LoVo (cell line): ENCODE data around the gene ZNF699.
A peak's percentile ranks its signal among the peaks of the same experiment; 100 is the strongest.
"Not testable (repeated sequence)": the region's sequence is repeated elsewhere in the genome, so short reads cannot be mapped to it uniquely, and the experiment has no call there.

Experiments
- DNase-seq: peaks from one replicate; pipeline ENCODE4 v3.0.0-alpha.2; 2016; ENCODE audit warnings: low spot score

Gene ZNF699

GRCh38 chr19:9309139-9309973 is at the start of gene ZNF699:
TSS of gene ZNF699 (minus strand) at chr19:9309838. CDS start at chr19:9305119, 4,719 bp downstream.
- peak; percentile 97 for DNase-seq

DNA sequence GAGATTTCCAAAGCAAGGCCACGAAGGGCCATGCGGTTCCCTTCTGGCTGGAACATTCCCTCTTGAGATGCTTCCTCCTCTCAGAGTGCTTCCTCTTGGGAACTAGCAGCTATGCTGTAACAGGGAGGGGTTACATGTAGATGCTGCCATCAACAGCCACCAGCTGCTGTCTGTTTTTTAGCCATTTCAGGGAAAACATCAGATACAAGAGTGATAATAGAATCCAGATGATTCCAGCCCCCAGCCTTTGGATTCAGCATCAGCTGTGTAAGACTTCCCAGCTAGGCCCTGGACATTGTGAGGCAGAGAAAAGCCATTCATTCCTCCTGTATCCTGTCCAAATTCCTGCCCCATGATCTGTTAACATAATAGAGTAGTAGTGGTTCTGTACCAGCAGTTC is 45.0 kb upstream of the ZNF699 start:
- DNase-seq, result no peak

GRCh38 chr19:9353011-9353410 is 43.4 kb upstream of the ZNF699 start:
- DNase-seq, result no peak

DNA sequence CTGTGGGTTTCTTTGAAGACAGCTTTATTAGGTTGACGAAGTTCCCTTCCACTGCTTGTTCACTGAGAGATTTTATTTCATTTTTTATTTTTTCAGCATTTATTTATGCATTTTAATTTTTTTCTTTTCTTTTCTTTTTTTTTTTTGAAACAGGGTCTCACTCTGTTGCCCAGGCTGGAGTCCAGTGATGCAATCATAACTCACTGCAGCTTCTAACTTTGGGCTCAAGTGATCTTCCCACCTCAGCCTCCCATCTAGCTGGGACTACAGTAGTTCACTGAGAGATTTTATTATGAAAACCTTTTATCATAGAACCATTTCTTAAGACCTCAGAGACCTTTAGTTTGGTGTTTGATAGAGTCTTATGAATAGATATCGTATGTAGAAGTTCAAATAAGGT is 42.9 kb upstream of the ZNF699 start:
- DNase-seq, result no peak

DNA sequence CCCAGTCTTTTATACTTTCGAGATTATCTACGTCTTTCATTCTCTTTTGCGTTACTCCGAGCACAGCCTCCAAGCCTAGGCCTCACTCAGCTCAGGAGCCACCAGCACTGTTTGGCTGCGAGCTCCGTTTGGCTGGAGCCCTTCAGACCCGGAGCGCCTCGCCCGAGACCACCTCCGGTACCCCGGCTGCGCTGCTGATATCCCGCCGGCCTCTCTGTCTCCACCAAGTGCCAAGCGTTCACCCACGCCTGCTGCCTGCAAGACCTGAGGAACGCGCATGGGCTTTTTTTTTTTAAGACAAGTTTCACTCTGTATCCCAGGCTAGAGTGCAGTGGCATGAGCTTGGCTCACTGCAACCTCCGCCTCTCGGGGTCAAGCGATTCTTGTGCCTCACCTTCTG is 39.0 kb upstream of the ZNF699 start:
- DNase-seq, result no peak

GRCh38 chr19:9348253-9348652 is 38.6 kb upstream of the ZNF699 start:
- DNase-seq, result no peak

- DNase-seq, result no peak
Measured at GRCh38 chr19:9345005-9345404, 35.4 kb upstream of the ZNF699 start.

DNA sequence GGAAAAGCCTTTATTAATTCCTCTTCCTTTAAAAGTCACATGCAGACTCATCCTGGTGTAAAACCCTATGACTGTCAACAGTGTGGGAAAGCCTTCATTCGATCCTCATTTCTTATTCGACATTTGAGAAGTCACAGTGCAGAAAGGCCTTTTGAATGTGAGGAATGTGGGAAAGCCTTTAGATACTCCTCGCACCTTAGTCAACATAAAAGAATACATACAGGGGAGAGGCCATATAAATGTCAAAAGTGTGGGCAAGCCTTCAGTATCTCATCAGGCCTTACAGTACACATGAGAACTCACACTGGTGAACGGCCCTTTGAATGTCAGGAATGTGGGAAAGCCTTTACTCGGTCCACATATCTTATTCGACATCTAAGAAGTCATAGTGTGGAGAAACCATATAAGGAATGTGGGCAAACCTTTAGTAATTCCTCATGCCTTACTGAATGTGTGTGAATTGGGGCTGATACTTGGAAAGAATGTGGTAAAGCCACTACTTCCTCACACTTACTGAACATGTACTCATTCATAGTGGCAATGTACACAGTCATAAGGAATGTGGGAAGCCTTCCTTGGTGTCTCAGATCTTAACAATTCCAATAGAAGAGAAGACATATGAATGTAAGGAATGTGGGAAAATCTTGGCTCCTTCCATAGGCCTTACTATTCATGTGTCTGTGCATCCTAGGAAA is 33.1 kb upstream of the ZNF699 start:
- DNase-seq, result no peak

- DNase-seq, result no peak
Measured at GRCh38 chr19:9329999-9330398, 20.4 kb upstream of the ZNF699 start.

DNA sequence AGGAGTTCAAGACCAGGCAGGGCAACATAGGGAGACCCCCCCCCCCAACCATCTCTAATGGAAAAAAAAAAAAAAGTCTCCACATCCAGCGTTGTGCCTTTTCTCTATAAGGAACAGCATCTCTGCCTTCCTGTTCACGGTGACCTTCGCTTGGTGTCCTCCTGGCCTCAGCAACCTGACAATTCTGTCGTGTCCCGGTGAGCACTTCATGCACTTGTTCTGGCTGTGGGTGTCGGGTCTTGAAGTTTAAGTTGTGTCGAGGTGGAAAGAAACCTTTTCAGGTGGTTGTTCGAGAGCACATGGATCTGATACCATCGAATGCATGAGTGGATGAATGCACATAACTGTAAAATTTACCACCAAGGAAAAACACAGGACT is 14.9 kb upstream of the ZNF699 start:
- no peak for DNase-seq

- DNase-seq, result peak; percentile 89
Measured at GRCh38 chr19:9323919-9324583, 14.4 kb upstream of the ZNF699 start, which contains the start of gene ZNF559. TSS of gene ZNF559 (plus strand) at chr19:9324179. CDS start at chr19:9338550, 14,371 bp downstream.

GRCh38 chr19:9323557-9323918 is 13.9 kb upstream of the ZNF699 start:
- DNase-seq, result peak; percentile 55

GRCh38 chr19:9322201-9322600 is 12.6 kb upstream of the ZNF699 start:
- DNase-seq, result not testable (repeated sequence)

DNA sequence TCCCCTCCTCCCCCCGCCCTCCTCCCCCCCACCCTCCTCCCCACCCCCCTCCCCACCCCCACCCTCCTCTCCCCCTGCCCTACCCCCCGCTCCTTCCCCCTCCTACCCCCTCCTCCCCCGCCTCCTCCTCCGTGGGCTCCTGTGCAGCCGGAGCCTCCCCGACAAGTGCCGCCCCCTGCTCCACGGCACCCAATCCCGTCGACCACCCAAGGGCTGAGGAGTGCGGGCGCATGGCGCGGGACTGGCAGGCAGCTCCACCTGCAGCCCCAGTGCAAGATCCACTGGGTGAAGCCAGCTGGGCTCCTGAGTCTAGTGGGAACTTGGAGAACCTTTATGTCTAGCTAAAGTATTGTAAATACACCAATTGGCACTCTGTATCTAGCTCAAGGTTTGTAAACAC is 12.1 kb upstream of the ZNF699 start:
- DNase-seq, result not testable (repeated sequence)

DNA sequence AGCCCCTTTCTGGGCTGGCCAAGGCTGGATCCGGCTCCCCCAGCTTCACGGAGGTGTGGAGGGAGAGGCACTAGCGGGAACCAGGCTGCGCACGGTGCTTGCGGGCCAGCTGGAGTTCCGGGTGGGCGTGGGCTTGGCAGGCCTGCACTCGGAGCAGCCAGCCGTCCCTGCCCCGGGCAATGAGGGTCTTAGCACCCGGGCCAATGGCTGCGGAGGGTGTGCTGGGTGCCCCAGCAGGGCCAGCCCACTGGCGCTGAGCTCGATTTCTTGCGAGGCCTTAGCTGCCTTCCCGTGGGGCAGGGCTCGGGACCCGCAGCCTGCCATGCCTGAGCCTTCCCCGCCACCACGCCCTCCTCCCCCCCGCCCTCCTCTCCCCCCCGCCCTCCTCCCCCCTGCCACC is 11.7 kb upstream of the ZNF699 start:
- no peak for DNase-seq

DNA sequence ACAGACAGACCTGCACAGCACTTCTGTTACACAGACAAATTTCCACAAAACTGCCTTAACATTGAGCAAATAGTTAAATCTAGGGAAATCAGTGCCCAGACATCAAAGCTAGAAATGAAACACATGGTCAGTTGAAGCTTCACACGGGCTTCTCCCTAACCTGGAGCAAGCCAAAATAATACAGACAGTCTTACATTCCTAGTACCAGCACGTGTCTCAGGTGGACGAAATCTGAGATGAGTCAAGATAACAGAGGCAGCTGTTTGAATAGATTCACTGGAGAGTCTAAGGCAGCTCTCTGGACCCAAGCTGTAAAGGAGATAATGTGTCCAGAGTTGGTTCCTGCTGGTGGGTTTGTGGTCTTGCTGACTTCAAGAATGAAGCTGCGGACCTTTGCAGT is 4.1 kb upstream of the ZNF699 start:
- DNase-seq, result no peak

GRCh38 chr19:9309974-9310446 is 372 bp upstream of the ZNF699 start:
- DNase-seq, result peak; percentile 84

GRCh38 chr19:9308091-9308770 is 1.4 kb downstream of the ZNF699 start:
- no peak for DNase-seq

GRCh38 chr19:9306443-9306842 is 3.2 kb downstream of the ZNF699 start:
- no peak for DNase-seq

GRCh38 chr19:9296336-9296735 is 13.3 kb downstream of the ZNF699 start:
- no peak for DNase-seq

DNA sequence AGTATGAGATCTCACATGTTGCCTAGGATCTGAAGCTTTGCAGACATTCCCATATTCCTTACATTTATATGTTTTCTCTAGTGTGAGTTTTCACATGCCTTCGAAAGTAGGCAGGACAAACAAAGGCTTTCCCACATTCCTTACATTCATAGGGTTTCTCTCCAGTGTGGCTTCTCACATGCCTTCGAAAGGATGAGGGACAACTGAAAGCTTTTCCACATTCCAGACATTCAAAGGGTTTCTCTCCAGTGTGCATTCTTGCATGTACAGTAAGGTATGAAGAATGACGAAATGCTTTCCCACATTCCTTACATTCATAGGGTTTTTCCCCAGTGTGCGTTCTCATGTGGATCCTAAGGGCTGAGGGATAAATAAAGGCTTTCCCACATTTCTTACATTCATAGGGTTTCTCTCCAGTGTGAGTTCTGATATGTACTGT is 14.2 kb downstream of the ZNF699 start:
- DNase-seq, result no peak

DNA sequence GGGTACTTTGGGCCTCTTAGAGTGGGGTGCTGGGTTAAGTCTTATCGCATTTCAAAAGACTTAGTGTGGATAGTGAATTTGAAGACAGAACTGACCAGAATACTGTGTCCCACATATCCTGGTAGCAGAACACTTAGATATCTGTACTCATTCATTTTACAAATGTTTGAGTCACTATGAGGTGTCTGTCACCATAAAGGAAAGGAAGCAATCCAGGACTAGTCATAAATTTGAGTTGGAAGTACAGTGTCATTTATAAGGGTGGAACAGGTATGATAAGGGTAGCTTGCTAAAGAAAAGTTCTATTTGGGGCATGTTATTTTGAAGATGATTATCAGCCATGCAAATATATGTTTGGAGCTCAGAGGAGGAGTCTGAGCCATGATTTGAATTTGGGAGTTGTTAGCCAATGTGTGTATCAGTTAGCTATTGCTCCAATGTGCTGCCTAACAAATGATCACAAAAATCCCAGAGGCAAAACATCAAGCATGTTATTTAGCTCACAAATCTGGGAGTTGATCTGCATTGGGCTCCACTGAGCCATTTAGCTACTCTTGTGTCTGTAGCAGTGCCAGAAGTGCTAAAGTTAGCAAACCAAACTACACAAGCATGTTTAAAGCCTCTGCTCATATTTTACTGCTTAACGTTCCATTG is 20.3 kb downstream of the ZNF699 start:
- no peak for DNase-seq
